Thyroid gland (tissue), 4 donors: ENCODE data around the gene GLB1L3. TPM values are rescaled to one million over a fixed set of nuclear protein-coding genes. Genes with fewer than 3 reads are reported as not detected.

Experiments
- DNase-seq, 2 donors: peaks; one replicate each; pipeline ENCODE4 v3.0.0-alpha.2; 2019
- H3K27ac ChIP-seq, 3 donors: fragments of 200-600 bp; sonication (generic); 1 replicate in 2 of 3; 2 replicates in 1 of 3; pipeline ENCODE4 v1.5.1; 2016 to 2019; ENCODE audit warnings: mild to moderate bottlenecking in 1 of 3, moderate library complexity in 1 of 3
- H3K27me3 ChIP-seq: fragments of 200-600 bp; sonication (generic); one replicate; pipeline ENCODE4 v1.5.1; 2019
- H3K36me3 ChIP-seq, 2 donors: fragments of 200-600 bp; sonication (generic); one replicate each; pipeline ENCODE4 v1.5.1; 2016 to 2019
- H3K4me1 ChIP-seq, 2 donors: fragments of 200-600 bp; sonication (generic); one replicate each; pipeline ENCODE4 v1.5.1; 2017 to 2019
- H3K4me3 ChIP-seq, 3 donors: fragments of 200-600 bp; sonication (generic); replicated peaks in 1 of 3; 1 replicate in 2 of 3; 2 replicates in 1 of 3; pipeline ENCODE4 v1.5.1; 2016; ENCODE audit warnings: mild to moderate bottlenecking in 1 of 3
- H3K9me3 ChIP-seq: fragments of 200-600 bp; sonication (generic); one replicate; pipeline ENCODE4 v1.5.1; 2017
- POLR2A ChIP-seq, 2 donors: fragments of 450-650 bp; IDR thresholded peaks; one replicate each; pipeline ENCODE4 v1.6.1; 2017; ENCODE audit warnings: antibody characterized with exemption in 2 of 2, mild to moderate bottlenecking in 2 of 2, moderate library complexity in 1 of 2
- WGBS, 2 donors: methylation state at CpG; one replicate each; pipeline ENCODE4 v1.1.5; 2017; 5-methylcytosine and 5-hydroxymethylcytosine counted together
- intact Hi-C: fragments of 100-400 bp; cut with DNase I; formaldehyde crosslinking; loops from one replicate; pipeline ENCODE4 v1.15.1; 2023
- total RNA-seq, 4 donors: library from RNA; depleted of rRNA; stranded (reverse); fragments of >200 nt; gene quantifications; one replicate each; pipeline ENCODE4 v1.2.3, GENCODE V29; 2016
- TF ChIP-seq, protein P1 (sequence below), 6 experiments: fragments of 200-600 bp in 3 of 6; fragments of 450-650 bp in 3 of 6; sonication (generic) in 3 of 6; IDR thresholded peaks; one replicate each; pipeline ENCODE4 v1.5.1; 2016 to 2019; ENCODE audit warnings: antibody characterized with exemption in 6 of 6, mild to moderate bottlenecking in 2 of 6, inconsistent platforms in 1 of 6, moderate library complexity in 1 of 6

The GLB1L3 gene
- total RNA-seq, 4 donors from 2014 or later: 0.63 to 2.0 (median 0.94) TPM

DNA sequence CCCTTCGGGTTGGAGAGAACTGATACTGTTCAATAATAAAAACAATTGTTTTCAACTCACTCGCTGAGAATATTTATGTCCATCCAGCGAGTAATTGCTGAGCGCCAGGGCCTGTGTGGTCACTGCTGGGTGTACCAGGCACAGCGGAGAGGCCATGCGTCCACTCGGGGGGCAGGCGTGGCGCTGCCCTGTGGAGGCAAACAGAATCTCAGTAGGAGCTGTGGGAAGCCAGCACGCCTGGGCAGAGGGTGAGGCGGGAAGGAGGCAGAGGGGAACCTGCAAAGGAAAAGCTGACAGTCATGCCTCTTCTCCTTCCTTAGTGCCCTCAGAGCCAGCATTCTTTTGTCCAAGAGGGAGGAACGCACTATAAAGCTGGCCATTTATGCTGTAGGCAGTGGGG lies 11.4 kb downstream of the GLB1L3 start:
- DNase-seq: no peak
- WGBS, 2 donors: 90 to 94% methylated on average over 12 of the region's 12 CpGs

GRCh38 chr11:134288486-134288885 lies 12.3 kb downstream of the GLB1L3 start:
- no peak for DNase-seq
- 93 to 95% methylated on average over 12 to 13 of the region's 13 CpGs for WGBS, 2 donors
- H3K9me3 ChIP-seq: no peaks in the 10 kb centered on the region
- H3K27ac ChIP-seq: no peak overlapping the region
- no peaks in the 10 kb centered on the region for H3K4me1 ChIP-seq
- intact Hi-C loops: no loop called here
- no peak for TF ChIP-seq POLR2A (IDR thresholded peaks at IDR 0.05)
- TF ChIP-seq, protein P1, sequence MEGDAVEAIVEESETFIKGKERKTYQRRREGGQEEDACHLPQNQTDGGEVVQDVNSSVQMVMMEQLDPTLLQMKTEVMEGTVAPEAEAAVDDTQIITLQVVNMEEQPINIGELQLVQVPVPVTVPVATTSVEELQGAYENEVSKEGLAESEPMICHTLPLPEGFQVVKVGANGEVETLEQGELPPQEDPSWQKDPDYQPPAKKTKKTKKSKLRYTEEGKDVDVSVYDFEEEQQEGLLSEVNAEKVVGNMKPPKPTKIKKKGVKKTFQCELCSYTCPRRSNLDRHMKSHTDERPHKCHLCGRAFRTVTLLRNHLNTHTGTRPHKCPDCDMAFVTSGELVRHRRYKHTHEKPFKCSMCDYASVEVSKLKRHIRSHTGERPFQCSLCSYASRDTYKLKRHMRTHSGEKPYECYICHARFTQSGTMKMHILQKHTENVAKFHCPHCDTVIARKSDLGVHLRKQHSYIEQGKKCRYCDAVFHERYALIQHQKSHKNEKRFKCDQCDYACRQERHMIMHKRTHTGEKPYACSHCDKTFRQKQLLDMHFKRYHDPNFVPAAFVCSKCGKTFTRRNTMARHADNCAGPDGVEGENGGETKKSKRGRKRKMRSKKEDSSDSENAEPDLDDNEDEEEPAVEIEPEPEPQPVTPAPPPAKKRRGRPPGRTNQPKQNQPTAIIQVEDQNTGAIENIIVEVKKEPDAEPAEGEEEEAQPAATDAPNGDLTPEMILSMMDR (IDR thresholded peaks at IDR 0.05): no peak
- no peak overlapping the region for H3K4me3 ChIP-seq
- H3K36me3 ChIP-seq: no peaks in the 10 kb centered on the region
- no peaks in the 10 kb centered on the region for H3K27me3 ChIP-seq

More for the DNA sequence above, 11.4 kb downstream of the GLB1L3 start:
- intact Hi-C loops: no loop called here
- H3K27me3 ChIP-seq: no peaks in the 10 kb centered on the region
- H3K36me3 ChIP-seq: no peaks in the 10 kb centered on the region
- H3K4me3 ChIP-seq: no peak overlapping the region
- no peak for TF ChIP-seq POLR2A (IDR thresholded peaks at IDR 0.05)
- TF ChIP-seq, protein P1 (IDR thresholded peaks at IDR 0.05): no peak
- peaks cover 0 to 6% of the 10 kb centered on the region in 2 donors for H3K4me1 ChIP-seq
- no peak overlapping the region for H3K27ac ChIP-seq
- H3K9me3 ChIP-seq: no peaks in the 10 kb centered on the region

DNA sequence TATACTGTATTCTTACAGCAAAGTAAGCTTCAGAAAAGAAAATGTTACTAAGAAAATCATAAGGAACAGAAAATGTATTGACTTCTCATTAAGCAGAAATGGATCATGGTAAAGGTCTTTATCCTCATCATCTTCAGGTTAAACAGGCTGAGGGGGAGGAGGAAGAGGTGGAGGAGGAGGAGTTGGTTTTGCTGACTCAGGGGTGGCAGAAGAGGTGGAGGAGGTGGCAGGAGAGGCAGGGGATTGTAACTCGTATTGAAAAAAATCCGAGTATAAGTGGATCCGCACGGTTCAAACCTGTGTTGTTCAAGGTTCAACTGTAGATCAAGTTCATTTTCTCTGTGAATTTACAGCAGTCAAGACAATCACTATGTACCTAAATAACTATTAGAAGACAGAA lies 13.0 kb downstream of the GLB1L3 start:
- no peaks in the 10 kb centered on the region for H3K9me3 ChIP-seq
- no peaks in the 10 kb centered on the region for H3K27me3 ChIP-seq
- DNase-seq: no peak
- H3K27ac ChIP-seq: no peak overlapping the region
- TF ChIP-seq POLR2A (IDR thresholded peaks at IDR 0.05): no peak
- TF ChIP-seq, protein P1 (IDR thresholded peaks at IDR 0.05): no peak
- WGBS, 2 donors: 57 to 69% methylated on average over 4 of the region's 4 CpGs
- H3K4me3 ChIP-seq: no peak overlapping the region
- no peaks in the 10 kb centered on the region for H3K4me1 ChIP-seq
- intact Hi-C loops: no loop called here
- no peaks in the 10 kb centered on the region for H3K36me3 ChIP-seq

- H3K27me3 ChIP-seq: no peaks in the 10 kb centered on the region
- no peak overlapping the region for H3K4me3 ChIP-seq
- H3K27ac ChIP-seq: no peak overlapping the region
- intact Hi-C loops: no loop called here
- WGBS, 2 donors: 54 to 58% methylated on average over 7 to 12 of the region's 12 CpGs
- no peak for TF ChIP-seq POLR2A (IDR thresholded peaks at IDR 0.05)
- TF ChIP-seq, protein P1 (IDR thresholded peaks at IDR 0.05): no peak
- H3K9me3 ChIP-seq: no peaks in the 10 kb centered on the region
- DNase-seq: no peak
- no peaks in the 10 kb centered on the region for H3K36me3 ChIP-seq
- no peaks in the 10 kb centered on the region for H3K4me1 ChIP-seq
These were observed 13.6 kb downstream of the GLB1L3 start for GRCh38 chr11:134289789-134290188.

- Histone ChIP-seq H3K36me3 (no peaks in the 10 kb centered on the region), H3K27me3 (no peaks in the 10 kb centered on the region), H3K4me3 (no peak overlapping the region), H3K9me3 (no peaks in the 10 kb centered on the region), H3K27ac (no peak overlapping the region), H3K4me1 (no peaks in the 10 kb centered on the region)
- 91 to 94% methylated on average over 7 of the region's 7 CpGs for WGBS, 2 donors
- DNase-seq: no peak
- intact Hi-C loops: no loop called here
- no peak for TF ChIP-seq POLR2A (IDR thresholded peaks at IDR 0.05)
These were observed 14.5 kb downstream of the GLB1L3 start for GRCh38 chr11:134290646-134291045.

GRCh38 chr11:134291196-134291595 lies 15.0 kb downstream of the GLB1L3 start:
- Histone ChIP-seq H3K36me3 (no peaks in the 10 kb centered on the region), H3K4me1 (no peaks in the 10 kb centered on the region), H3K27ac (no peak overlapping the region), H3K27me3 (no peaks in the 10 kb centered on the region), H3K4me3 (no peak overlapping the region), H3K9me3 (no peaks in the 10 kb centered on the region)
- TF ChIP-seq POLR2A (IDR thresholded peaks at IDR 0.05): no peak
- TF ChIP-seq, protein P1 (IDR thresholded peaks at IDR 0.05): no peak
- WGBS, 2 donors: 95 to 98% methylated on average over 6 of the region's 6 CpGs
- DNase-seq: no peak
- intact Hi-C loops: no loop called here
